Fibroblast of the aortic adventitia (primary cell): ENCODE data around the gene TMED10. TPM values are rescaled to one million over a fixed set of nuclear protein-coding genes. Genes with fewer than 3 reads are reported as not detected.

Experiments used
- DNase-seq: peaks from one replicate; pipeline ENCODE4 v3.0.0-alpha.2; 2010; ENCODE audit warnings: low read depth
- H3K4me3 ChIP-seq: 2 replicates; pipeline ENCODE4 v1.5.1; 2011; ENCODE audit warnings: low read depth, mild to moderate bottlenecking, control low read depth, low read length, moderate library complexity
- CTCF ChIP-seq: IDR thresholded peaks from 2 replicates; pipeline ENCODE4 v1.5.1; 2011; ENCODE audit warnings: mild to moderate bottlenecking, low read length, control low read depth, inconsistent platforms; ENCODE audit not compliant: insufficient read depth
- total RNA-seq: library from RNA; depleted of rRNA; stranded (reverse); fragments of >200 nt; gene quantifications from 2 replicates; pipeline ENCODE4 v1.2.3, GENCODE V29; 2012; ENCODE audit warnings: low replicate concordance

Gene TMED10
- total RNA-seq, 1 donor = 373 TPM

GRCh38 chr14:75119056-75119455 lies 57.4 kb downstream of the TMED10 start:
- H3K4me3 ChIP-seq = no peak overlapping the region
- DNase-seq = no peak
- TF ChIP-seq CTCF = no peak

- no peak for TF ChIP-seq CTCF
- H3K4me3 ChIP-seq = no peak overlapping the region
- no peak for DNase-seq
These were observed 62.4 kb downstream of the TMED10 start for GRCh38 chr14:75113932-75114539.

GRCh38 chr14:75109877-75110276 lies 66.5 kb downstream of the TMED10 start:
- no peak for TF ChIP-seq CTCF

GRCh38 chr14:75107186-75107585 lies 69.2 kb downstream of the TMED10 start:
- DNase-seq = no peak
- TF ChIP-seq CTCF = no peak
- H3K4me3 ChIP-seq = no peak overlapping the region

More at GRCh38 chr14:75109877-75110276, 66.5 kb downstream of the TMED10 start:
- DNase-seq = no peak
- H3K4me3 ChIP-seq = no peak overlapping the region

- TF ChIP-seq CTCF = no peak
- no peak overlapping the region for H3K4me3 ChIP-seq
- DNase-seq = no peak
These were observed 74.9 kb downstream of the TMED10 start for GRCh38 chr14:75101491-75101890.

- no peak for TF ChIP-seq CTCF
- no peak overlapping the region for H3K4me3 ChIP-seq
- DNase-seq = no peak
These were observed 77.7 kb downstream of the TMED10 start for GRCh38 chr14:75098682-75099081.

- H3K4me3 ChIP-seq = no peak overlapping the region
- no peak for TF ChIP-seq CTCF
- no peak for DNase-seq
These were observed 78.2 kb downstream of the TMED10 start for GRCh38 chr14:75098212-75098611.
